Measurements from ENCODE around the gene BNIP2.
A peak's percentile ranks its signal among the peaks of the same experiment; 100 is the strongest.
"Not testable (repeated sequence)": the region's sequence is repeated elsewhere in the genome, so short reads cannot be mapped to it uniquely, and the experiment has no call there.

The BNIP2 gene, protein sequence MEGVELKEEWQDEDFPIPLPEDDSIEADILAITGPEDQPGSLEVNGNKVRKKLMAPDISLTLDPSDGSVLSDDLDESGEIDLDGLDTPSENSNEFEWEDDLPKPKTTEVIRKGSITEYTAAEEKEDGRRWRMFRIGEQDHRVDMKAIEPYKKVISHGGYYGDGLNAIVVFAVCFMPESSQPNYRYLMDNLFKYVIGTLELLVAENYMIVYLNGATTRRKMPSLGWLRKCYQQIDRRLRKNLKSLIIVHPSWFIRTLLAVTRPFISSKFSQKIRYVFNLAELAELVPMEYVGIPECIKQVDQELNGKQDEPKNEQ

DNA sequence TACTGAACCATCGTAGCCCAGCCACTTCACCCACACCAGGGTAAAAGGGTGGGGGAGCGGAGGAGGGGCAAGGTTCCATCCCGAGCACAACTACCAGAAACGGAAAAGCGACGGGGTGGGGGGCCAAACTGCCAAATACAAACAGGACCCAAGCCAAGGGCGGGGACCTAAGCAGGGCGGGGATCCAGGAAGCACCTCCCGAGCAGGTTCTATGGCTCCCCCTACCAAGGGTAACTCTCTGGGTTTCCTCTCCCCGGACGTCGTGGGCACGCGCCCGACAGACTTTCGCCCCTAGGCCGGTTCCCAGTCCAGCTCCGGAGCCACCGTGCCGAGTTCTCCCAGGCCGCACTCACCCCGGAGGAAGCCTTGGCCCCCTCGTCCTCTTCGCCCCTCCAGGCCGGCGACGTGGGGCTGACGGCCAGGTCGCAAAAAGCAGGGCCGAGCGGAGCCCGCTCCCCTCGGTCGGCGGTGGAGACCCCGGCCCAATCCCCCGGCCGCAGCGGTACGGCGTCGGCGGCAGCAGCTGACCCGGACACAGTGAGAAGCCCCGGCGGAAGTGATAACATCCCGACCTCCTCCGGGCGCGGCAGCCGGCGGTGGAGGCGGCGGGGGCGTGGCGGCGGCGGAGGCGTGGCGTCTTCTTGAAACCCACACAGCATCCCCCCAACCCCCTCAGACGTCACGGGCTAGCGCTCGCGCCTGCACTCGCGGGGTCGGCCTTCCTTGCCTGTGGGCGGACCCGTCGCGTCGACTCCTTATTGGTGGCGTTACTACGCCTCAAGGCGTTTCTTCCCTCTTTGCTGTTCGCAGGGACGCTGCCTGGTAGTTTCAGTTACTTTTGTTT lies at the start of gene BNIP2:
BNIP2 (minus strand) TSS at position 539 of the 844 bp plus-strand sequence. CDS start 6,863 bp downstream, outside the sequence.
- DNase-seq = peak; percentile 96

DNA sequence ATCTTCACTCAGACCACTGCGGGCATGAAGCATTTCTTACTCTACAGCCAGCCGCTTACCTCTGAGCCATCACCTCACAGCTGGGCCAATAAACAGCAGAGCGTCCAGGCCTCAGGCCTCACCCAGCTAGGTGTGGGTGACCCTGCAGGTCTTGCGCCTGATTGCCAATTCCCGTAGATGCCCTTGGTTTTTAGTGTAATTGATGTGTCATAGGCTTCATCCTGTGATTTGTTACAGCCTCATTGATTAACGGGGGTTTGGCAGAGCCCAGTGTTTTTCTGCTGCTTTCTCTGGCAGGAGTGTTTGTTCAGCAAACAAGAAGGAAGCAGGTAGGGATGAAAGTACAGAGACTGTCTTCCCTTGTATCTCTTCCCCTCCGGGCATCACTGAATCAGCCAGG lies 49.6 kb upstream of the BNIP2 start:
- DNase-seq = no peak

DNA sequence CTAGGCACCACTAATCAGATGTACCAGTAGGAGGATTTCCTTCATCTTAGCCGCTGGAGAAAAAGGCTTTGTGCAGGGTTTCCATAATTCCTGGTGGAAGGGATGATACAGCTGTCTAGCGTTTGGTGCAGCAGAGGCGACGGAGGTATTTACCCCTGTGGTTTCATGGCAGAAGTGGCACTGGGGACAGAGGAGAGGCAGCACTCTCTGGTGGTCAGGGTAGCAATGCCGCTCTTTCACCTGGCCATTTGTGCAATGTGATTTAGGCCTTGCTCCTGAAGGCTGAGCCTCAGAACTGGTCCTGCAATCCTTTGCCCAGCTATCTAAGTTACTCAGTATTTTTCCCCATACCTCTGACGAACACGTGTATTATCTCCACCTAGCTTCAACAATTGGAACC lies 47.1 kb upstream of the BNIP2 start:
- no peak for DNase-seq

DNA sequence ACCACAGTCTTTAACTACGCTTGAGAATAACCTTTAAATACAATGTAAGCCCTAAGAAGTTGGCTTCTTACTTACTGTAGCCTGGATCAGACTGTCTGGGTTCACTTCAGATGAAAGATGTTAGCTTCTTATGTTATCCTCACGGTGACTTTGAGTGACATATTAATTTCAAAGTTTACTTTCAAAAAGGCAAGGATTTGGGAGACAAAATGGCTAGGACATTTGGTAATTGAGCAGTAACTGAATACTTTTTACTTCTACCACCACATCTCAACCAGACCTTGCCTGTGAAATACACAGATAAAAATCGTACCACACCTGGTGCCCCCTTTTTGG lies 36.0 kb upstream of the BNIP2 start:
- DNase-seq = no peak

DNA sequence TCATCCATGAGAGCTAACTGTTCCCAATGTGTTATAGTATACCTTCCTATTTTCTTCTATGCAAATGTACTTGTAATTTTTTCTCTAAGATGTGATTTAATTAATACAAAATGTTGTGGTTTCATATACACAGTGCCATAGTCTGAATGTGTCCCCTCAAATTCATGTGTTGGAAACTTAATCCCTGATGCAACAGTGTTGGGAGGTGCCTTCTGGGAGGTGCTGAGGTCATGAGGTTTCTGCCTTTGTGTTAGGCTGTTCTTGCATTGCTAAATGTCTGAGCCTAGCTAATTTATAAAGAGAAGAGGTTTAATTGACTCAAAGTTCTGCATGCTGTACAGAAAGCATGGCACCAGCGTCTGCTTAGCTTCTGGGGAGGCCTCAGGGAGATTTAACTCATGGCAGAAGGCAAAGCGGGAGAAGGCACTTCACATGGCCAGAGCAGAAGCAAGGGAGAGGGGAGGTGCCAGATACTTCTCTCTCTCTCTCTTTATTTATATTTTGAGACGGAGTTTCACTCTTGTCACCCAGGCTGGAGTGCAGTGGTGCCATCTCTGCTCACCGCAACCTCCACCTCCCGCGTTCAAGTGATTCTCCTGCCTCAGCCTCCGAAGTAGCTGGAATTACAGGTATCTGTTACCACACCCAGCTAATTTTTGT lies 34.7 kb upstream of the BNIP2 start:
- no peak for DNase-seq

DNA sequence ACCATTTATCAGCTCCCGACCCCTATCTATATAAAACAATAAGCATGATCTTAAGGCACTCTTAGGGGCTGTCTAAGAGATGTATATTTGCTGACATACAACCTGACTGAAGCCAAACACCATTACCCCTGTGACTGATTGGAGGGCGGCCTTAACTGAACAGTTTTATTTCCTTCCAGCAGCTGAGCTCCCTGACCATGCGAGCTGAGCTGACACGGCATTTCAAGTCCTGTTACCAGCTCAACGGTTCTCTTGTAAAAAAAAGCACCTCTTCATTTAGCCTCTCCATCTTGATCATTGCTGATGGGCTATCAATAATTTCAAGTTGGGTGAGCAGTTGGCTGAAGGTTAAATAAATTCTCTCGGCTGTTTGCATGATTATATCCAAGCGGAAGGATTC lies 33.4 kb upstream of the BNIP2 start:
- no peak for DNase-seq

DNA sequence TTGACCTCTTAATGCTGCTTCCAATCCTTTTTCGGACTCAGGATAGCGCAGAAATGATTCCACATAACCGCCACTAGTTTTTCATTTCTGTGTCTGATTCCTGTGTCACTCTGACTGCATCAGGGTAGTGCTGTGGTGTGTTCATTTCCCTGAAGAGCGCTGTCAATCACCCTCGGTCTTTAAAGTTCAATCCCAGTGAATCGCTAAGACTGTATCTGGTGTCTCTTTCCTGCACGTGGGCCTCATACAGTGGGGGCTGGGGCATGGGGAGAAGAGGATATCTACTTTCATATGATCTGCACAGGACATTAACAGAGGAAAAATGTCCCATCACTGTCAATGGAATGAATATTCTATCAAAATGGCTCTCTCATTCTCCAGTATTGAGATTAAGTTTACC lies 32.9 kb upstream of the BNIP2 start:
- no peak for DNase-seq

DNA sequence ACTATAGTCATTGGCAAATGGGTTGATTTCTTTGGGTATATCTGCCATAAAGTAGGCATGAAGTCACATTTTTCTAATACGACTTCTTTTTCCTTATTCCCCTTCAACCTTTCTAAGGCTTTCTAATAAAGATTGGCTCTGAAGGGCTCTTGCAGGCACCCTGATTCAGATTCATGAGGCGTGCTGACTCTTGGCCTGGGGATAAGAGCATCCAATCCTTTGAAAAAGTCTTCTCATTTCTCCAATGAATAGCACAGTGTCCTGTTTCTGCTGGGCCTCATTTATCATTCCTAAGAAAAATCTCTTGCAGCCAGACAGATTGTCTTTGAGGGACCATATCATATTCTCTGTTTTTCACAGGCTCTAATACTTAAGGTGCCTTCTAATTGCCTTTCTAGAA lies 32.3 kb upstream of the BNIP2 start:
- DNase-seq = no peak

DNA sequence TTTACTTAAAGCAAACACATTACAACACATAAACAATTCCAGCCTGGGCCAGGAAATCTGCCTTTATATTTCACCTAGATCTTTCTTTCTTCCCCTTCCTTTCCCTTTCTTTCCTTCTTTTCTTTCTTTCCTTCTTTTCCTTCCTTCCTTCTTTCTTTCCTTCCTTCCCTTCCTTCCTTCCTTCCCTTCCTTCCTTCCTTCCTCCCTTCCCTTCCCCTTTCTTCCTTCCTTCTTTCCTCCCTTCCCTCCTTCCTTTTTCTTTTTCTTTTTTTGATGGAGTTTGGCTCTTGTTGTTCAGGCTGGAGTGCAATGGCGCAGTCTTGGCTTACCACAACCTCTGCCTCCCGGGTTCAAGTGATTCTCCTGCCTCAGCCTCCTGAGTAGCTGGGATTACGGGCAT lies 24.1 kb upstream of the BNIP2 start:
- DNase-seq = no peak

DNA sequence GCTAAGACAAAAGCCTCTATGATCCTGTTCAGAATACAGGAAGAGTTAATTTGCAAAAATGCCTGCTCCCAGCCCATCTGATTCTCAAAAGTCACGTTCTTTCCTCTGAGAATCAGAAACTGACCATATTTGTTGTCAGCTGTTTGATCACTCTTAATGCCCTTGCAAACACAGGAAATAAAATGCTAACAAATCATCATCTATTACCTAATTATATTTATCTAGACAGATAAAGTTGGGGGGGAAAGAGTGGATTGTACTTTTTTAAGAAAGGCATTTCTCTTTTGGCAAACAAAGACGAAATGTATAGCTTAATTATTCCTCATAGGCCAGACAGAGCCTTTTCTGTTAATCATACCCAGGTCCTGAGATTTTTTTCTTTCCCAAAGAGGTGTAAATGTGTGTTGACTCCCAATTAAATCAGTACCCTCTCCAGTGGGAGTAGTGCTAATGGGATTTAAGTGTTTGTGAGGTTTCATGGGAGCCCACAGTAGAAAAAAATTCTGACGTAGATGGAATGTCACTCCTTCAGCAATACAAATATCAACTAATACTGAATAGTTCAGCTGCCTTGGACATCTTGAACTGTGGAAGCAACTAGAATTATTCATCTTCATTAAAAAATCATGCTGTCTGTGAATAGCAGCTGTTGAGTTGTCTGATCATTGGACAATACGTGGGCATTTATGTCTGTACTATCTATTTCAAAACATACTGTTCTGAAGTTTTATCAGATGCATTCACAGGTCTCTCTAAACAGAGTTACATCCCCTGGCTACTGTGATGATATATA lies 22.5 kb upstream of the BNIP2 start:
- no peak for DNase-seq

DNA sequence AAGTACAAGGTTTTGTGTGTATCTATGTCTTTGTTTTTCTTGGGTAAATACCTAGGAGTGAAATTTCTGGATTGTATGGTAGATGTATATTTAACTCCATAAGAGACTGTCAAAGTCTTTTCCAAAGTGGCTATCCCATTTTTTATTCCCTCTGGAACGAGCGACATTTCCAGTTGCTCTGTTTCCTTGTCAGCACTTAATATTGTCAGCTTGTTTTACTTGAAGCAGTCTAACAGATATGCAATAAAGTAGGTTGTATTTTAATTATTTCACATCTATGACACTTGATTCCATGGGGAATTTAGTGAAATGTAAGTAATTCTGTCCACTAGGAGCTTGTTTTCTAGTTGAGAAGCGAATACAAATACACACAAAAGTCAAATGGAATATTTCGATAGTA lies 18.5 kb upstream of the BNIP2 start:
- DNase-seq = no peak

DNA sequence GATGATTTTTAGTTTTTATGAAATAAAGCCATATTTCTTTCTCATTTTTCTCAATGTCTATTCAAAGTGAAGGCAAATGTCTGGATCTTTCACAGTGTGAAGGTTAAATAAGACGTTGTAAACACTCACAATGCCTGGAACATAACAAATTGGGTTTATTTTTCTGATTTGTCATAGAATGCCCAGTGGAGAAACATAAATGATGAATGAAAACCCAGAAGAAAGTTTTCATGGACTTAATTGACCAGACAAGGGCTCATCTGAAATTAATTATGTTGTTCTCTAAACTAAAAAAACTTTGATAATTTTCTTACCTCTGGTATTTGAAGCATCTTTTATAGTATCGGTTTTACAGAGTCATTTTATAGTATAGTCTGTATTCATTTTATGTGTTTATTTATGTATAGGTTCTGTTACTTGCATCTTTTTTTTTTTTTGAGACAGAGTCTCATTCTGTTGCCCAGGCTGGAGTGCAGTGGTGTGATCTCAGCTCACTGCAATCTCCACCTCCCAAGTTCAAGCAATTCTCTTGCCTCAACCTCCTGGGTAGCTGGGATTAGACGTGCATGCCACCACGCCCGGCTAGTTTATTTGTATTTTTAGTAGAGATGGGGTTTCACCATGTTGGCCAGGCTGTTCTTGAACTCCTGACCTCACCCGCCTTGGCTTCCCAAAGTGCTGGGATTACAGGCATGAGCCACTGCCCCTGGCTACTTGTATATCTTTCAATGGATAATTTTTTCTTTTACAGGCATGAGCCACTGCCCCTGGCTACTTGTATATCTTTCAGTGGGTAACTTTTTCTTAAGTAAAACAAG lies 15.1 kb upstream of the BNIP2 start:
- DNase-seq = no peak

DNA sequence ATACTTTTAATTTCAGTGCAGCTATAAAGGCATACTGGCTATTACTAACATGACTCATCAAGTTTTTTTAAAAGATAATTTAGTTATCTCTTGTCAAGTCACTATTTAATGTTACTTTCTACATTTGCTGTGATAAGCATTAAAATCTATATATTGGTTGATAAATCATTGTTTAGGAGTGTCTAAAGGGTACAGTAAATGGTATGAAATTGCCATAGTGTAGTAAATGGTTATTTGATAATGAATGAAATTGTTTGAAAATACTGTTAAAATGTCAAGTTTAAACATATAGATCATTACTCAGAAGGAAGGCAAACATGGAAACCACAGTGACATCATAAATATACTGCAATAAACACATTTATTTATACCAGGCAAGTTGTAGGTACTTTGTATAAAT lies 13.2 kb upstream of the BNIP2 start:
- DNase-seq = no peak

DNA sequence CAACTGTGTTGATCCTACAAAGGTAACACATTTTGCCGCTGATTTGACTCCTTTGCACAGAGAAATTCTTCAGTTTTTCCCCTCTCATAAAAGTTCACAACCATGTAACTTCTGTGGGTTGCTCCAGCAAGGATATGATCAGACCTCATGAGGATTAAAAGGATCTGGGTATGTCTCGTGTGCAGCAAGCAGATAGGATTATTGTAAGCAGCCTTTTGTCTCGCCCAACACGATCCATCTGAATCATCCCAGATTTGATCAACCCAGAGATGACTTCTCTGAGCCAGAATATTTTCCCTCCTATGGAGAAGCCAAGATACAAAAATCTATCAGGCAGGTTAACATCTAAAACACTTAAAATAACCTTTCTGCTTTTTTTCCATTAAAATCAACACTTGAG lies 12.8 kb upstream of the BNIP2 start:
- no peak for DNase-seq

DNA sequence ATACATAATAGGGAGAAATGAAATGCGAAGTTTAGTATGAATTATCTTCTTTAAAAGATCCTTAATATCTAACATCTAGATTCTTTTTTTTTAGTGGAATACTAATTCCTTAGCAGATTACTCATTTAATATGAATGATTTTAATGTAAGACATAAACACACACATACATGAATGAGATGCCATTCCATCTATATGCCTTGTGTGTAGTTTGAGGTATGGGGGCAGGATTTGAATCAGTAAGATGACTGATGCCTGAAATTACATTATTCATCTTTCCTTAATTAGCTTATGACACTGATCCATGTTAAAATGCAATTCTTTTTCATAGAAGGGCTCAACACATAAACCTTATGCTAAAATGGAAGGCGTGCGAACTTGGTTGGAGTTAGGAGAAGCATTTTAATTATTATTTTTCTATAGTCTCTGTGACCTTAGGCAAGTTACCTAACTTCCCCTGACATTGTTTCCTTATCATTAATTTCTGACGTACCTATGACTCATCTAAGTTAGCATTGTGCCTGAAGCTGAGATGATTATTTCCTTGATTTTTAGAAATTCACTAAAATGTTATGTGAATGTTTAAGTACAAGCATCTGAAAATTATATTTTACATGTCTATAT lies 10.8 kb upstream of the BNIP2 start:
- DNase-seq = no peak

DNA sequence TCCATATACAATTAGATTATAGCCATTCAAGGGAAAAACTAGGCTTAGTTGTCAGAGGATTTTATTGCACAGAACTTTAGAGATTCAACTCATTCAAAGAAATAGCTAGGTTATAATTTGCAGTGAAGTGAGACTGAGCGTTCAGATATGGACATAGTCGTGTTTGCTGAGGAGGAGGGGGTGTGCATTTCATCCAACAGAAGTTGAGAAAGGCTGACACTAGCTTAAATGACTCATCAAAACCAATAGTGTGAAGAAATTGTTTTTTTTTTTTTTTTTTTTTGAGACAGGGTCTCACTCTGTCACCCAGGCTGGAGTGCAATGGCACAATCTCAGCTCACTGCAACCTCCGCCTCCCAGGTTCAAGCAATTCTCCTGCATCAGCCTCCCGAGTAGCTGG lies 8.9 kb upstream of the BNIP2 start:
- DNase-seq = not testable (repeated sequence)

DNA sequence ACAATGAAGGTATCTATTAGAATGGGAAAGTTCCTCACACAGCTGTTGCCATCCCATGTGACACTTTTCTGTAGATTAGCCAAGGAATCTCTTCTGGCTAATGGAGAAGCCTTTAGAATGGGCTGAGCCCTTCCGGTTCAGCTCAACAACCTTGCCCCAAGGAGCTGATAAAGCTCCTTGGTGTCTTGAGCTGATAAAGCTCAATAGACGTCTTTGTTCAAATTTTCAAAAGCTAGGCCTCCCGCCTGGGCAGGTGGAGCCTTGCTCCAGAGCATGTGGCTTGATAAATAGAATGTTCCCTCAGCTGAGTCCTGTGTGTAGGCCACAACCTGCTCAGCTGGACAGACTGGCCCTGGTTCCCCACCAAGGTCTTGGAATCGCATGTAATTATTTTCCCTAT lies 7.2 kb upstream of the BNIP2 start:
- no peak for DNase-seq

DNA sequence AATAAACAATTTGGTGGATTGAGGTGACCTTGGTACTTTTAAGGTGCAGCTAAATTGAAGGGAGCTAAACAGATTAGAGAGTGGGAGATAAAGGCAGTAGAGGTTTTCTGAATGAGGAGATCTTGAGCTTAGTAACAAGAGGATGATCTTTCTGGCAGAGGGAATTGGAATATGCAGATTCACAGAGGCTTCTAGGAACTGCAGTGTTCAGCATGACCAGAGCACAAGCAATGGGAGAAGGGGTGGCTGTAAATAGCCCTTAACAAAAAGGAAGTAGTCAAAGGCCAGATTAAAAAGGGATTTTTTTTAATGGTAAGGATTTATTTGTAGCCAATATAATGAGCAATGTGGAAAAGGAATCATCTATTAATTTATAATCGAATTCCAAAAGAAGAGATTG lies 5.7 kb upstream of the BNIP2 start:
- no peak for DNase-seq

DNA sequence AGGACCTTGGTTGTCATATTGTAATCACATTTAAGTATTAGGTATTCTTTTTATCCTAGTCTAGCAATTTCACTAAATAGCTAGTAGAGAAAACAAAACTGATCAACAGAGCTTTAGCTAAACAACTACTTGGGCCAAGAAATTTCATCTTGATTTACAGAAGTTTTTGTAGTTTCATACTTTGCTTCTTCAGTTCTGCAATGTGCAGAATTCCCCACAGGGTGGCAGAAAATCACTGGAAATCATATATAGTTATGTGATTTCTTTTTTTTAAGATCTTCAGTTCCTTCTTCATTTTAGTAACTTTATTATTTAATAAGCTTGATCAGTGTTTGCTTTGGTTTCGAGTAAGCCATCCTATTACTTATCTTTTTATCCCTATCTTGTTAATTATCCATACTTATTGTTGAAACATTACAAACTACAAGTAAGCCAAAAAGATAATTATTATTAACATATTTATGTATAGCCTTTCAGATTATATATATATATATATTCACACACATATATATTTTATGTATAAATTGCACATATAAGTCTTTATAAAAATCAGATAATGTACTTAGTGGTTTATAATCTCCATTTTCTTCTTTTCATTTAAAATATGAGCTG lies 2.2 kb upstream of the BNIP2 start:
- peak; percentile 8 for DNase-seq

DNA sequence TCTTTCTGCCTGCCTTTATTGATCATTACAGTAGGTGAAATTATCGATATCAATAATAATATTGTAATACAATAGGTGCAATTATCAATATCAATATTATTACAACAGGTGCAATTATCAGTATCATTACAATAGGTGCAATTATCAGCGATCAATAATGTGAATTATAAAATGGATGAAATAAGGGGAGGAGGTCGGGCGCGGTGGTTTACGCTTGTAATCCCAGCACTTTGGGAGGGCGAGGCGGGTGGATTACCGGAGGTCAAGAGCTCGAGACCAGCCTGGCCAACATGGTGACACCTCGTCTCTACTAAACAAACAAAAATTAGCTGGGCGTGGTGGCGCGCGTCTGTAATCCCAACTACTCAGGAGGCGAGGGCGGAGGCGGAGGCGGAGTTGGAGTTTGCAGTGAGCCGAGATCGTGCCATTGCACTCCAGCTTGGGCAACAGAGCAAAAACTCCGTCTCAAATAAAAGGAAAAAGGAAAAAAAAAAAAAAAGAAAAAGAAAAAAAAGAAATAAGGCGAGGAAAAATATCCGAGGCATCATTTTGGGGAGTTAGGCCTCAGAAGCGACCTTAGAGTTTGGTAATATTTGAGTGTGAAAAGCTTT lies 611 bp upstream of the BNIP2 start:
- peak; percentile 43 for DNase-seq

DNA sequence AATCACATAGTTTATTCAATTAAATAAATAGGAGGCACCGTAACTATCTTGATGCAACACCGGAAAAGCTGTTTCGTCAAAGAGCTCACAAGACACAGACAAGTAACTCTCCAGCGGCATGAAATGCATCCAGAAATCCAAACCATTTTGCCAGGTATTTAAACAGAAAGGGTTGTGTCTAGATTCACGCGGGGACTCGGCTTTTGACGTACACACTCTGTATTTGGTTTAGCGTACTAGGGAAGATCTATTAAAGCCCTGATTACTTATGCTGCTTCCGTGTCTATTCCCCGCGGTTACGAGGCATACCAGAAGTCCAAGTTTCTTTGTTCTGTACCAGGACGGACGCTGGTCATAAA lies 718 bp downstream of the BNIP2 start:
- DNase-seq = no peak
